Central memory CD8-positive, alpha-beta T cell (primary cell): ENCODE measurements around the gene GIMAP7.
"Not testable (repeated sequence)": the region's sequence is repeated elsewhere in the genome, so short reads cannot be mapped to it uniquely, and the experiment has no call there.

Experiments used
- ATAC-seq: fragments of 150-1000 bp; cut with Tn5 transposase; replicated peaks from 2 replicates; pipeline ENCODE4 v1.10.0; 2022; ENCODE audit warnings: mild to moderate bottlenecking, moderate FRiP score, moderate number of reproducible peaks; ENCODE audit not compliant: poor library complexity, severe bottlenecking; ENCODE audit errors: extremely low read depth
- DNase-seq, 2 donors: peaks; one replicate each; pipeline ENCODE4 v3.0.0; 2021; ENCODE audit warnings: low spot score in 2 of 2
- H3K27ac Mint-ChIP-seq: one replicate; pipeline ENCODE4 v1.8.0; 2022; ENCODE audit warnings: low read depth, mild to moderate bottlenecking, moderate library complexity, mixed read lengths
- H3K27me3 Mint-ChIP-seq: one replicate; pipeline ENCODE4 v1.8.0; 2022; ENCODE audit warnings: mixed read lengths
- H3K36me3 Mint-ChIP-seq: one replicate; pipeline ENCODE4 v1.8.0; 2022; ENCODE audit warnings: mild to moderate bottlenecking, moderate library complexity, mixed read lengths; ENCODE audit not compliant: insufficient read depth
- H3K4me1 Mint-ChIP-seq: one replicate; pipeline ENCODE4 v1.8.0; 2022; ENCODE audit warnings: mixed read lengths
- H3K4me3 Mint-ChIP-seq: one replicate; pipeline ENCODE4 v1.8.0; 2022; ENCODE audit warnings: mild to moderate bottlenecking, moderate library complexity, mixed read lengths
- H3K9me3 Mint-ChIP-seq: one replicate; pipeline ENCODE4 v1.8.0; 2022; ENCODE audit warnings: mixed read lengths

Gene GIMAP7

DNA sequence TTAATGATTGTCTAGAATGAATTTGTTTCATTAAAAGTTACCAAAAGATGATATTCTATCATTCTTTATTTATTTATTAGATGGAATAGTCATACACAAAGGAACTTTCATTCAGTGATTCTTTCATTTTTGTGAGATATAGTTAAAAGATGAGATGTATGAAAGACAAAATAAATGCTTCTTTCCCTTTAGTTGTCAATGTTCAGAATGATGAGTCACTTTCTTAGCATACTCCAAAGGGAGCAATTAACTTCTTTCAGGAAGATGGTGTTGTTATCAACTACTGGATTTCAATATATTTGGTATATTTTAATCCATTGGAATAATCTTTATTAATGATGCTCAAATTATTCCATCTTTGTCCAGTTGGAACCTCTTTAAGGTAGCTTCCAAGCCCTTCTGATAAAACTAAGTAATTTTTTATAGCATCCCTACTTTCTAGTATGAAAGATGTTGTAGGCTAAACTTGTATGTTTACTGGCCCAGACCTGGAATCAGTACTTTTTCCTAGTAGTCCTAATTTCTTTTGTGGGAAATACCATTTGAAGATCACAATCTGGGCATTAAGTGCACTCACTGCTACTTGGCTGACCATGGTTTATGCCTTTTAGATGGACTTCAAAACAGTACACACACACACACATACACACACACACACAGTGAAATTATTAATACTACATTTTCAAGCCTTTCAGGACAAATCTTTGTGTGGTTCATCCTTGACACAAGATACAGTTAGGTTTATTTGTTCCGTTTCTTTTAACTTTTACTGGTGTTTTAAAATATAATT is 2.5 kb downstream of the GIMAP7 start:
- Mint-ChIP-seq H3K4me1 (peaks cover 52% of the 10 kb centered on the region), H3K36me3 (peaks cover 50% of the 10 kb centered on the region), H3K4me3 (peak overlapping the region; percentile 99), H3K27ac (peak overlapping the region; percentile 98), H3K9me3 (peaks cover 5% of the 10 kb centered on the region), H3K27me3 (no peaks in the 10 kb centered on the region)
- no peak for DNase-seq
- ATAC-seq, result no peak

DNA sequence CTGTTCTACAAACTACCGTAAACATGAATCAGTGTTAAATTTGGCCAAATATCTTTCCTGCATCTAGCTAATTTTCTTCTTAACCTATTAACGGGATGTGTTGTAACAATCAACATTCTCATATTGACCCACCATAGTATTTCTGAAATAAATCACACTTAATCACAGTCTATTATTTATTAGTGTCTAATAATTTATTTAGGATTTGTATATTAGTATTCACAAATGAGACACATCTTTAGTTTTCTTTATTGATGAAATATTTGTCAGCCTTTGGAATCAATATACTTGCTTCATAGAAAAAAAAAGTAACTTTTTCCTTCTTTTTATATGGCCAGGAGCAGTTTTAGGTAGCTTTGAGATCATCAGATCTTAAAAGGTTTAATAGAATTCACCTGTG is 4.6 kb downstream of the GIMAP7 start:
- H3K4me1 Mint-ChIP-seq, result peaks cover 33% of the 10 kb centered on the region
- ATAC-seq, result no peak
- H3K36me3 Mint-ChIP-seq, result peaks cover 52% of the 10 kb centered on the region

DNA sequence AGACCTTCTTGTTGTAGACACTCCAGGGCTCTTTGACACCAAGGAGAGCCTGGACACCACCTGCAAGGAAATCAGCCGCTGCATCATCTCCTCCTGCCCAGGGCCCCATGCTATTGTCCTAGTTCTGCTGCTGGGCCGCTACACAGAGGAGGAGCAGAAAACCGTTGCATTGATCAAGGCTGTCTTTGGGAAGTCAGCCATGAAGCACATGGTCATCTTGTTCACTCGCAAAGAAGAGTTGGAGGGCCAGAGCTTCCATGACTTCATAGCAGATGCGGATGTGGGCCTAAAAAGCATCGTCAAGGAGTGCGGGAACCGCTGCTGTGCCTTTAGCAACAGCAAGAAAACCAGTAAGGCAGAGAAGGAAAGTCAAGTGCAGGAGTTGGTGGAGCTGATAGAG is 5.5 kb downstream of the GIMAP7 start:
- H3K9me3 Mint-ChIP-seq, result peaks cover 16% of the 10 kb centered on the region
- H3K27me3 Mint-ChIP-seq, result no peaks in the 10 kb centered on the region
- H3K36me3 Mint-ChIP-seq, result peaks cover 45% of the 10 kb centered on the region
- DNase-seq (no peak), ATAC-seq (no peak)
- H3K4me1 Mint-ChIP-seq, result peaks cover 36% of the 10 kb centered on the region
- peak overlapping the region; percentile 99 for H3K4me3 Mint-ChIP-seq
- peak overlapping the region; percentile 91 for H3K27ac Mint-ChIP-seq

More for the DNA sequence above, 4.6 kb downstream of the GIMAP7 start:
- DNase-seq, result no peak
- Mint-ChIP-seq H3K27ac (peak overlapping the region; percentile 91), H3K9me3 (peaks cover 11% of the 10 kb centered on the region), H3K27me3 (no peaks in the 10 kb centered on the region), H3K4me3 (peak overlapping the region; percentile 99)

DNA sequence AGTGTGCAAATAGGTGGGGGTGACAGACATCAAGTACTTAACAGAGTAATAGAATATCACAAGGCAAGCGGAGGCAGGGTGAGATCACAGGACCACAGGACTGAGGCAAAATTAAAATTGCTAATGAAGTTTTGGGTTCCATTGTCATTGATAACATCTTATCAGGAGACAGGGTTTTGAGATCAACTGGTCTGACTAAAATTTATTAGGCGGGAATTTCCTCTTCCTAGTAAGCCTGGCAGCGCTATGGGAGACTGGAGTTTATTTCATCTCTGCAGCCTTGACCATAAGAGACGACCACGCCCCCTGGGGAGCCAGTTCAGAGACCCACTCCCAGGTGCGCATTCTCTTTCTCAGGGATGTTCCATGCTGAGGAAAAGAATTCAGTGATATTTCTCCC is 8.3 kb downstream of the GIMAP7 start:
- peaks cover 32% of the 10 kb centered on the region for H3K36me3 Mint-ChIP-seq
- DNase-seq, ATAC-seq, H3K27me3 Mint-ChIP-seq: not testable (repeated sequence)
- H3K9me3 Mint-ChIP-seq, result peaks cover 35% of the 10 kb centered on the region
- peak overlapping the region; percentile 82 for H3K27ac Mint-ChIP-seq
- peak overlapping the region; percentile 99 for H3K4me3 Mint-ChIP-seq
- H3K4me1 Mint-ChIP-seq, result peaks cover 45% of the 10 kb centered on the region

DNA sequence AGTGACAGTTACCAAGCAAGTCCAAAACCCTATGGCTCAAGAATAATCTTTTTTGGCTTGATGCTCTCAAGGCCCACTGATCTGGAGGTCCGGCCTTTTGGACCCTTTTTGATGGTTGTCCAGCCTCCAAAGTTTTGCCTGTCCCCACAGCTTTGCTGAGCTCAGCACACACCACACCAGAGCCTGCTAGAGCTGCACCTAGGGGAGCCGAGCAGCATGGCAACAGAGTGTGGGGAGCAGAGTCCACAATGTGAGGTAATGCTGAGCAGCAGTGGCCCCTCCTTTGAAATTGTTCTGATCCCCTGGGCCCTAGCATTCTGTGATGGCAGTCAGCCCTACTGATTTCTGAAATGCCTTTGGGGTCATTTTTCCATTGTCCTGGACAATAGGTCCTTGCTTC is 9.3 kb downstream of the GIMAP7 start:
- Mint-ChIP-seq H3K27me3 (no peaks in the 10 kb centered on the region), H3K4me1 (peaks cover 40% of the 10 kb centered on the region), H3K36me3 (peaks cover 26% of the 10 kb centered on the region), H3K27ac (no peak overlapping the region), H3K4me3 (no peak overlapping the region), H3K9me3 (peaks cover 45% of the 10 kb centered on the region)
- DNase-seq (no peak), ATAC-seq (no peak)

- DNase-seq, result no peak
- no peaks in the 10 kb centered on the region for H3K36me3 Mint-ChIP-seq
- peaks cover 51% of the 10 kb centered on the region for H3K9me3 Mint-ChIP-seq
- H3K4me3 Mint-ChIP-seq, result no peak overlapping the region
- no peak overlapping the region for H3K27ac Mint-ChIP-seq
- no peaks in the 10 kb centered on the region for H3K27me3 Mint-ChIP-seq
- H3K4me1 Mint-ChIP-seq, result peaks cover 10% of the 10 kb centered on the region
- no peak for ATAC-seq
Observed at GRCh38 chr7:150531704-150532103, 17.0 kb downstream of the GIMAP7 start.

DNA sequence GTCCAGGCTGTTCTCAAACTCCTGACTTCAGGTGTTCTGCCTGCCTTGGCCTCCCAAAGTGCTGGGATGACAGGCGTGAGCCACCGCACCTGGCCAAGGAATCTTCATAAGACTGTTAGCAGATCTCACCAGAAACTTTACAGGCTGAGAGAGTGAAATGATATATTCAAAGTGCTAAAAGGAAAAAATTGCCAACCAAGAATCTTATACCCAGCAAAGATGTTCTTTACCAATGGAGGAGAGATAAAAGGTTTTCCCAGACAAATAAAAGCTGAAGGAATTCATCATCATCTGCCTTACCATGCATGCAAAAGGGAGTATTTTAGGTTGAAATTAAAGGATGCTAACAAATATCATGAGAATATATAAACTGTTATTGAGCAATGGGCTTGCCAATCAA is 23.6 kb downstream of the GIMAP7 start:
- H3K36me3 Mint-ChIP-seq, result peaks cover 2% of the 10 kb centered on the region
- H3K27ac Mint-ChIP-seq, result no peak overlapping the region
- H3K27me3 Mint-ChIP-seq, result no peaks in the 10 kb centered on the region
- no peak for DNase-seq
- no peak for ATAC-seq
- H3K9me3 Mint-ChIP-seq, result peaks cover 26% of the 10 kb centered on the region
- H3K4me1 Mint-ChIP-seq, result peaks cover 20% of the 10 kb centered on the region
- no peak overlapping the region for H3K4me3 Mint-ChIP-seq

- peaks cover 58% of the 10 kb centered on the region for H3K4me1 Mint-ChIP-seq
- H3K27me3 Mint-ChIP-seq, result no peaks in the 10 kb centered on the region
- H3K9me3 Mint-ChIP-seq, result peaks cover 25% of the 10 kb centered on the region
- H3K4me3 Mint-ChIP-seq, result peak overlapping the region; percentile 22
- H3K27ac Mint-ChIP-seq, result peak overlapping the region; percentile 56
- ATAC-seq (no peak), DNase-seq (no peak)
- H3K36me3 Mint-ChIP-seq, result peaks cover 7% of the 10 kb centered on the region
Observed at GRCh38 chr7:150553163-150553562, 38.5 kb downstream of the GIMAP7 start.

GRCh38 chr7:150556521-150557138 is 42.0 kb downstream of the GIMAP7 start:
- Mint-ChIP-seq H3K27ac (peak overlapping the region; percentile 92), H3K36me3 (peaks cover 11% of the 10 kb centered on the region), H3K4me3 (peak overlapping the region; percentile 74), H3K27me3 (no peaks in the 10 kb centered on the region), H3K9me3 (peaks cover 25% of the 10 kb centered on the region), H3K4me1 (peaks cover 50% of the 10 kb centered on the region)
- peak in 1 of 2 donors; percentile 43 for DNase-seq
- peak; percentile 100 for ATAC-seq

DNA sequence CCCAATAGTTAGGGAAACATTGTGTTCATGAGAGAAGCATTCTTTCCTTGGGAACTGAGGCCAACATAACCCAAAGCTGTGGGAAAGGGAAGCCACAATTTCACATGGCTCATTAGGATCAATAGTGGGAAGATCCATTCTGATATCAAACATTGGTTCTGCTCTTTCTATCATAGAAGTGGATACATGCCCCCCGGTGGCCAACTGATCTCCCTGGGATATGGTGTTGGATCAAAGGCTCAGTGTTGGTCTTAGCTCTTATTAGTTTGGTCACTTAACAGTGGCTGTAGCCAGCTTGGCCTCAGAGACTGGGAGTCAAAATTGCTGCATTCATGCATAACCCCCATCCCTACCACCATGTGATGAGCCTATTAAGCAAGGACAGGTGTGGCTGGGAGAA is 45.8 kb downstream of the GIMAP7 start:
- Mint-ChIP-seq H3K9me3 (peaks cover 6% of the 10 kb centered on the region), H3K36me3 (peaks cover 10% of the 10 kb centered on the region), H3K4me3 (no peak overlapping the region), H3K27me3 (no peaks in the 10 kb centered on the region), H3K4me1 (peaks cover 35% of the 10 kb centered on the region), H3K27ac (peak overlapping the region; percentile 22)
- DNase-seq (no peak), ATAC-seq (no peak)

DNA sequence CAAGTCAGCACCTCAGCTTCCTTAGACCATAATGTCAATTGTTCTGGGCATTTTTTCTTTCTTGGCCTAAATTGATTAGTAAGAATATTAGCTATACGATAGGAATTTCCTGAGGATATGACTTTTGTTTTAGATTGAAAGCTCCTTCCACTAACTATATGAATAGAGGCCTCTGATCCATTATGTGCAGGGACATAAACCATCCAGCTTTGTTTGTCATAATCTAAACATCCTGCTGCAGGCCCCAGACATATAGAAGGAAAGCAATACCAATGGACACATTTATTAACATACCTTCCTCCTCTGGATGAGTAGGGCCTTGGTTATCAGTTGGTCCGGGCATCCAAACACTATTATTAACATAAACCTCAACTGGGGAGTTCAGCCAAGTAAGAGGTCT is 48.2 kb downstream of the GIMAP7 start:
- peaks cover 11% of the 10 kb centered on the region for H3K36me3 Mint-ChIP-seq
- H3K4me1 Mint-ChIP-seq, result peaks cover 41% of the 10 kb centered on the region
- H3K27ac Mint-ChIP-seq, result peak overlapping the region; percentile 82
- peaks cover 6% of the 10 kb centered on the region for H3K9me3 Mint-ChIP-seq
- H3K27me3 Mint-ChIP-seq, result no peaks in the 10 kb centered on the region
- ATAC-seq, result no peak
- H3K4me3 Mint-ChIP-seq, result peak overlapping the region; percentile 74
- no peak for DNase-seq

- peak; percentile 59 for ATAC-seq
- DNase-seq, result peak in 1 of 2 donors; percentile 16
- H3K9me3 Mint-ChIP-seq, result peaks cover 6% of the 10 kb centered on the region
- H3K36me3 Mint-ChIP-seq, result peaks cover 13% of the 10 kb centered on the region
- peaks cover 47% of the 10 kb centered on the region for H3K4me1 Mint-ChIP-seq
- H3K27ac Mint-ChIP-seq, result peak overlapping the region; percentile 82
- H3K27me3 Mint-ChIP-seq, result no peaks in the 10 kb centered on the region
- peak overlapping the region; percentile 74 for H3K4me3 Mint-ChIP-seq
Observed at GRCh38 chr7:150564006-150564405, 49.3 kb downstream of the GIMAP7 start.

- peaks cover 18% of the 10 kb centered on the region for H3K36me3 Mint-ChIP-seq
- H3K27me3 Mint-ChIP-seq, result no peaks in the 10 kb centered on the region
- H3K4me1 Mint-ChIP-seq, result peaks cover 52% of the 10 kb centered on the region
- H3K4me3 Mint-ChIP-seq, result peak overlapping the region; percentile 74
- no peak for ATAC-seq
- no peak for DNase-seq
- peak overlapping the region; percentile 82 for H3K27ac Mint-ChIP-seq
- peaks cover 6% of the 10 kb centered on the region for H3K9me3 Mint-ChIP-seq
Observed at GRCh38 chr7:150564566-150564965, 49.9 kb downstream of the GIMAP7 start.
